HepG2 (cell line): ENCODE measurements around the gene CHST13. TPM values are rescaled to one million over a fixed set of nuclear protein-coding genes. Genes with fewer than 3 reads are reported as not detected.
A peak's percentile ranks its signal among the peaks of the same experiment; 100 is the strongest.

Experiments
- ARNTL ChIP-seq: sonication (generic); formaldehyde crosslinking; IDR thresholded peaks from 2 replicates; pipeline ENCODE4 v1.4.0; 2020; ENCODE audit warnings: mild to moderate bottlenecking, missing genetic modification reagents
- ATF5 ChIP-seq: sonication (generic); formaldehyde crosslinking; IDR thresholded peaks from 2 replicates; pipeline ENCODE4 v1.4.0; 2020; ENCODE audit warnings: mild to moderate bottlenecking, low read depth, missing genetic modification reagents
- BHLHE40 ChIP-seq: IDR thresholded peaks from 2 replicates; pipeline ENCODE4 v1.6.1; 2011; ENCODE audit warnings: low read length, improper control_type of control experiment
- FOXC1 ChIP-seq: sonication (generic); formaldehyde crosslinking; IDR thresholded peaks from 2 replicates; pipeline ENCODE4 v1.8.0; 2022; ENCODE audit warnings: mild to moderate bottlenecking, missing genetic modification reagents, borderline replicate concordance
- FOXK1 ChIP-seq: sonication (generic); formaldehyde crosslinking; IDR thresholded peaks from 2 replicates; pipeline ENCODE4 v1.4.0; 2020; ENCODE audit warnings: low read depth, missing genetic modification reagents, borderline replicate concordance
- HES4 ChIP-seq: sonication (generic); formaldehyde crosslinking; IDR thresholded peaks from 2 replicates; pipeline ENCODE4 v1.9.0; 2021; ENCODE audit warnings: mild to moderate bottlenecking, missing genetic modification reagents, borderline replicate concordance
- HMG20A ChIP-seq: IDR thresholded peaks from 2 replicates; pipeline ENCODE4 v1.6.1; 2016; ENCODE audit warnings: borderline replicate concordance
- HNF1A ChIP-seq, 2 experiments: sonication (generic) in 1 of 2; formaldehyde crosslinking in 1 of 2; IDR thresholded peaks; 2 replicates each; pipeline versions ENCODE4 v1.4.0 to v1.6.1; 2016 to 2020; ENCODE audit warnings: borderline replicate concordance in 1 of 2, low read depth in 1 of 2, mild to moderate bottlenecking in 1 of 2, missing genetic modification reagents in 1 of 2
- MYC ChIP-seq: sonication (generic); formaldehyde crosslinking; IDR thresholded peaks from 2 replicates; pipeline ENCODE4 v1.9.0; 2021; ENCODE audit warnings: missing genetic modification reagents, borderline replicate concordance
- TEAD2 ChIP-seq: sonication (generic); formaldehyde crosslinking; IDR thresholded peaks from 2 replicates; pipeline ENCODE4 v1.9.0; 2021; ENCODE audit warnings: missing genetic modification reagents
- ZNF441 ChIP-seq: sonication (generic); formaldehyde crosslinking; IDR thresholded peaks from 2 replicates; pipeline ENCODE4 v1.7.0; 2021; ENCODE audit warnings: missing genetic modification reagents, borderline replicate concordance
- ZNF569 ChIP-seq: sonication (generic); formaldehyde crosslinking; IDR thresholded peaks from 2 replicates; pipeline ENCODE4 v1.5.0; 2020; ENCODE audit warnings: mild to moderate bottlenecking, missing genetic modification reagents, moderate library complexity, borderline replicate concordance
- ZNF746 ChIP-seq: sonication (generic); formaldehyde crosslinking; IDR thresholded peaks from 2 replicates; pipeline ENCODE4 v1.8.0; 2022; ENCODE audit warnings: mild to moderate bottlenecking, missing genetic modification reagents
- ZNF777 ChIP-seq: sonication (generic); formaldehyde crosslinking; IDR thresholded peaks from 2 replicates; pipeline ENCODE4 v1.4.0; 2020; ENCODE audit warnings: missing genetic modification reagents
- polyA plus RNA-seq, 8 experiments: library from polyadenylated mRNA; depleted of rRNA in 3 of 8; stranded (reverse) in 7 of 8; unstranded in 1 of 8; fragments of >200 nt; fragmentation: Illumina TruSeq in 4 of 8; extraction: Trizol in 4 of 8; gene quantifications; 2 replicates each; pipeline versions ENCODE4 v1.2.1 to v1.2.3, GENCODE V29; 2011 to 2016; ENCODE audit warnings: low read depth in 4 of 8, missing spikeins in 1 of 8, mixed read lengths in 1 of 8; ENCODE audit not compliant: insufficient read depth in 1 of 8
- total RNA-seq, 5 experiments: library from RNA; depleted of rRNA; stranded (reverse); fragments of >200 nt; fragmentation: Illumina TruSeq; extraction: Trizol; gene quantifications; 2 replicates each; pipeline ENCODE4 v1.2.3, GENCODE V29; 2016; ENCODE audit warnings: low read depth in 1 of 5
- TF ChIP-seq, protein P1 (sequence below): sonication (generic); formaldehyde crosslinking; IDR thresholded peaks from 2 replicates; pipeline ENCODE4 v1.8.0; 2022; ENCODE audit warnings: mild to moderate bottlenecking, missing genetic modification reagents
- TF ChIP-seq, protein P2 (sequence below): sonication (generic); formaldehyde crosslinking; IDR thresholded peaks from 2 replicates; pipeline ENCODE4 v1.5.1; 2020; ENCODE audit warnings: missing genetic modification reagents, mild to moderate bottlenecking, borderline replicate concordance

Gene CHST13
- total and polyA plus RNA-seq, 2 of the 13 experiments (the other 11 are each of a cell fraction or from before 2014, with no cell fraction given) = 32.0 to 43.1 TPM

DNA sequence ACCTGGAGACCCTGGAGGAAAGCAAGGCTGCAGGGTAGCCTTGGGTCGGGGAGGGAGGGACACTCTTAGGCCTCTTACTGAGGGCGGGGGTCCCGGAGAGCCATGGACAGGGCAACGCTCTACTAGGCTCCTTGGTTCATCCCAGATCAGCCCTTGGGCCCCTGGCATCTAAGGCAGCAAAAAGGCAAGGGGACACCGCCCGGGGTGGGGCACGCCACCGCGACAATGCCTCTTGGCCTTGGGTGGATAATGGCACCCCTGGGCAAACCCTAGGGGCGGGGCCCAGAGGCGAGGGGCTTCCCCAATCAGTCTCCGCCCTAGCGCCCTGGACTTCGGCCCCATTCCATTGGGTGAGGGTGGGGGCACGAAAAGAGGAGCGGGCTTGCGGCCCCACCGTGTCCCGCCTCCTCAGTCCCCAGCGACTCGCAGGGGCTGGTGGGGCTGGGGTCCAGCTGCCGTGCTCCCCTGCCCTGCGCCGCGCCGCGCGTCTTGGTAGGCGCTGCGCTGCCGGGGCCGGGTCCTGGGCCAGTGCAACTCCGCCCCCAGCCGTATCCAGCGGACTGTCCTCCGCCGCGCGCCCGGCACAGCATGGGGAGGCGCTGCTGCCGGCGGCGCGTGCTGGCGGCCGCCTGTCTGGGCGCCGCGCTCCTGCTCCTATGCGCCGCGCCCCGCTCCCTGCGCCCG, at the start of gene CHST13 (continued):
- TF ChIP-seq HNF1A (IDR thresholded peaks at IDR 0.05; ENCODE audit: low read depth) (no peak), HNF1A (CRISPR knock-in tag; IDR thresholded peaks at IDR 0.05; ENCODE audit: borderline replicate concordance) (peak; percentile 70; the same call in 1 of the 2 replicates), ZNF569 (CRISPR knock-in tag) (no peak), MYC (CRISPR knock-in tag) (peak; percentile 73), ARNTL (CRISPR knock-in tag) (peak; percentile 73; the same call in 1 of the 2 replicates), HES4 (peak; percentile 48; the same call in 1 of the 2 replicates), ATF5 (CRISPR knock-in tag) (no peak), HMG20A (CRISPR knock-in tag) (peak; percentile 32; the same call in 1 of the 2 replicates), ZNF777 (CRISPR knock-in tag) (peak; percentile 72), ZNF441 (peak; percentile 50; the same call in 1 of the 2 replicates), FOXC1 (peak; percentile 62; the same call in 1 of the 2 replicates), ZNF746 (CRISPR knock-in tag) (peak; percentile 62; the same call in 1 of the 2 replicates), FOXK1 (CRISPR knock-in tag) (peak; percentile 47; the same call in 1 of the 2 replicates), TEAD2 (CRISPR knock-in tag) (no peak), BHLHE40 (peak; percentile 52)
- TF ChIP-seq, protein P1, sequence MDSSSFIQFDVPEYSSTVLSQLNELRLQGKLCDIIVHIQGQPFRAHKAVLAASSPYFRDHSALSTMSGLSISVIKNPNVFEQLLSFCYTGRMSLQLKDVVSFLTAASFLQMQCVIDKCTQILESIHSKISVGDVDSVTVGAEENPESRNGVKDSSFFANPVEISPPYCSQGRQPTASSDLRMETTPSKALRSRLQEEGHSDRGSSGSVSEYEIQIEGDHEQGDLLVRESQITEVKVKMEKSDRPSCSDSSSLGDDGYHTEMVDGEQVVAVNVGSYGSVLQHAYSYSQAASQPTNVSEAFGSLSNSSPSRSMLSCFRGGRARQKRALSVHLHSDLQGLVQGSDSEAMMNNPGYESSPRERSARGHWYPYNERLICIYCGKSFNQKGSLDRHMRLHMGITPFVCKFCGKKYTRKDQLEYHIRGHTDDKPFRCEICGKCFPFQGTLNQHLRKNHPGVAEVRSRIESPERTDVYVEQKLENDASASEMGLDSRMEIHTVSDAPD (CRISPR knock-in tag) = no peak; the same call in 1 of the 2 replicates
- TF ChIP-seq, protein P2, sequence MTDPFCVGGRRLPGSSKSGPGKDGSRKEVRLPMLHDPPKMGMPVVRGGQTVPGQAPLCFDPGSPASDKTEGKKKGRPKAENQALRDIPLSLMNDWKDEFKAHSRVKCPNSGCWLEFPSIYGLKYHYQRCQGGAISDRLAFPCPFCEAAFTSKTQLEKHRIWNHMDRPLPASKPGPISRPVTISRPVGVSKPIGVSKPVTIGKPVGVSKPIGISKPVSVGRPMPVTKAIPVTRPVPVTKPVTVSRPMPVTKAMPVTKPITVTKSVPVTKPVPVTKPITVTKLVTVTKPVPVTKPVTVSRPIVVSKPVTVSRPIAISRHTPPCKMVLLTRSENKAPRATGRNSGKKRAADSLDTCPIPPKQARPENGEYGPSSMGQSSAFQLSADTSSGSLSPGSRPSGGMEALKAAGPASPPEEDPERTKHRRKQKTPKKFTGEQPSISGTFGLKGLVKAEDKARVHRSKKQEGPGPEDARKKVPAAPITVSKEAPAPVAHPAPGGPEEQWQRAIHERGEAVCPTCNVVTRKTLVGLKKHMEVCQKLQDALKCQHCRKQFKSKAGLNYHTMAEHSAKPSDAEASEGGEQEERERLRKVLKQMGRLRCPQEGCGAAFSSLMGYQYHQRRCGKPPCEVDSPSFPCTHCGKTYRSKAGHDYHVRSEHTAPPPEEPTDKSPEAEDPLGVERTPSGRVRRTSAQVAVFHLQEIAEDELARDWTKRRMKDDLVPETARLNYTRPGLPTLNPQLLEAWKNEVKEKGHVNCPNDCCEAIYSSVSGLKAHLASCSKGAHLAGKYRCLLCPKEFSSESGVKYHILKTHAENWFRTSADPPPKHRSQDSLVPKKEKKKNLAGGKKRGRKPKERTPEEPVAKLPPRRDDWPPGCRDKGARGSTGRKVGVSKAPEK (CRISPR knock-in tag) = no peak
